Adrenal gland (tissue), 5 donors: ENCODE results near the gene SLIT2.

Experiments used
- CTCF ChIP-seq, 6 experiments: fragments of 450-650 bp in 4 of 6; fragments of 200-600 bp in 2 of 6; sonication (generic) in 1 of 6; IDR thresholded peaks; 1 replicate in 5 of 6; 2 replicates in 1 of 6; pipeline versions ENCODE4 v1.5.1 to v1.8.0; 2016 to 2021; ENCODE audit warnings: antibody characterized with exemption in 6 of 6, mild to moderate bottlenecking in 2 of 6, moderate library complexity in 1 of 6
- POLR2A ChIP-seq, 2 donors: fragments of 450-650 bp; IDR thresholded peaks; one replicate each; pipeline ENCODE4 v1.6.1; 2017; ENCODE audit warnings: antibody characterized with exemption in 2 of 2, mild to moderate bottlenecking in 2 of 2, moderate library complexity in 1 of 2
- donor health status: DM: no; HTN: no; CAD: no.

GRCh38 chr4:20301161-20301560, 49.5 kb downstream of the SLIT2 start:
- TF ChIP-seq POLR2A (IDR thresholded peaks at IDR 0.05) (no peak), CTCF (IDR thresholded peaks at IDR 0.05) (no peak)
